HG02870 (cell line): Measurements from ENCODE around the gene TPRG1.
"Not testable (repeated sequence)": the region's sequence is repeated elsewhere in the genome, so short reads cannot be mapped to it uniquely, and the experiment has no call there.

Experiments used
- ATAC-seq: cut with Tn5 transposase; IDR thresholded peaks from one replicate; pipeline ENCODE4 v1.9.1; 2021; ENCODE audit warnings: mild to moderate bottlenecking, moderate library complexity; ENCODE audit not compliant: unreplicated experiment

Gene TPRG1

GRCh38 chr3:189307963-189308362 lies 136.2 kb downstream of the TPRG1 start:
- ATAC-seq: peak; percentile 53

- no peak for ATAC-seq
These were observed 136.8 kb downstream of the TPRG1 start for GRCh38 chr3:189308608-189309007.

GRCh38 chr3:189309400-189309975 lies 137.7 kb downstream of the TPRG1 start:
- no peak for ATAC-seq

DNA sequence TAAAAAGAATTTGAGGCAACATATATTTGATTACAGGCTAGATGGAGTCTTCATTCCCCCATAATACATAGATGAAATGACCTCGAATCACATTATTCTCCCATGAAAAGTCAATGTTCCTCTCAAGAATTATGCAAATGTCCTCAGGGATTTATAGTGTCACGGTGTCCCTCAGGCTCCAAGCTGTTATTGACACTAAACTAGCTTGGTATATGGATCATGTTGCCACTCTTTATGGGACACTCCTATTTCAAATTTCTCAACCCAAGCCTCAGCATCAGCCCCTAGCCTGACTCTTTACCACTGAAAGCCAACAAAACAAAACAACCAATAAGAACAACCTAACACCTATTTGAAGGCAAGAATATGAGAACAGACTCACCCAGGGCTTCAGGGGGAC lies 139.8 kb downstream of the TPRG1 start:
- no peak for ATAC-seq

DNA sequence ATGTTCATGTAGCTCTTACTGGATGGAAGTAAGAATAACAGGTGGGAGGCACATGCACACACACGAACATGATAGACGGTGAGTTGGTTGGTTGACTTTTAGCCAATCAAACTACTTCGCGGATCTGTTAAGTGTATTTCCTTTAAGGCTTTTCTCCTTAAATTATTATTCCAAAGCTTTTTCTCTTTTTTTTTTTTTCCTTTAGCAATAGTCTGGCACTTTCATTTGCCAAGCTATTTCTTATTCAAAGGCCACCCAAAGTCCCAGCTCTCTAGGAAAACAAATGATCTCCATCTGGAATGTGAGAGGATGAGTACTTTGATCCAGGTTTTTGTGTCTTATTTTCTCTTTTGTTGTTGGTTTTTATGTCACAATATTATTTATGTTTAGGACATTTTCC lies 141.1 kb downstream of the TPRG1 start:
- no peak for ATAC-seq

GRCh38 chr3:189316296-189317019 lies 144.7 kb downstream of the TPRG1 start:
- ATAC-seq: no peak

GRCh38 chr3:189317911-189318310 lies 146.1 kb downstream of the TPRG1 start:
- ATAC-seq: no peak

GRCh38 chr3:189320511-189320910 lies 148.7 kb downstream of the TPRG1 start:
- no peak for ATAC-seq

- ATAC-seq: no peak
These were observed 150.6 kb downstream of the TPRG1 start for GRCh38 chr3:189322339-189322738.

DNA sequence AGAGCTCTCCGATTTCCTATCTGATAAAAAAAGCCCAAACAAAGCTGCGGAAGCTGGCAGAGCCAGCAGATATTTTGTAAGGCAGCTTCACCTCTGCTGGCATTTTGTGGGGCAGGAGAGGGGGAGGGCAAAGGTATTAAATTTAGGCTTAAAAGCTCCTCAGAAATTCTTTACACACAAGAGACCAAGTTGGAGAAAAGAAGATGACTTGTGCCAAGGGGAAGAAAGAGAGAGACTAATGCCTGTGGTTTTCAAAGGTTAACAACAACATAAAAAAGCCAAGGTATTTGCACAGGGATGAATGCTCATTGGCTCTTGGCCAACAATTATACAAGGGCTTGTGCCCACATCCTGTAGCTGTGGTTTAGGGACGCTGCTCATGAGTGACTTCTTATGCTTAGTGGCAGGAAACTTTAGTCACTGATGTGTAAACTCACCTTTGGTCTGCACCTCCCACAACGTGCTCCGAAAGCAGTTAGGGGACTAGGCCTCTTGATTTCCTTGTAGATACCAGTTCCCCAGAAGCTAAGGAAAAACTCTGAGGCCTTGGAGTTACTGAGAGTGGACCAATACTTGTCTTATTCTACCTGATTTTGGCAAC lies 152.9 kb downstream of the TPRG1 start:
- peak; percentile 99 for ATAC-seq

DNA sequence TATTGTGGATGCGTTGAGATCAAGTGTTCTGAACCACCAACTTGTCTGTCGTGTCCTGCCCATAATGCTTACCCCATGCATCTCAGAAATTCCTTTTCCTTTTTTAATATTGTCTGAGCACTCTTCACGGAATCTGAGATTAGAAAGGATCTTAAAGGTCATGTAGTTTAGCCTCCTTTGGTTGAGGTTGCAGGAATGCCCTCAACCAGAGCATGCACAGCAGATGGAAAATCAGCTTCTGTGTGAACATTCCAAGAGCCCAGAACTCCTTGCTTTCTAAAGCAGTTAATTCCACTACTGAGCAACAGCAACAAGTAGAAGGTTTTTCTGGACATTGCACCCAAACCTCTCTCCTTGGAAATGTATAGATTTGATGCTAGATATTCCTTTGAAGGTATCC lies 153.7 kb downstream of the TPRG1 start:
- no peak for ATAC-seq

GRCh38 chr3:189329630-189330029 lies 157.9 kb downstream of the TPRG1 start:
- not testable (repeated sequence) for ATAC-seq

DNA sequence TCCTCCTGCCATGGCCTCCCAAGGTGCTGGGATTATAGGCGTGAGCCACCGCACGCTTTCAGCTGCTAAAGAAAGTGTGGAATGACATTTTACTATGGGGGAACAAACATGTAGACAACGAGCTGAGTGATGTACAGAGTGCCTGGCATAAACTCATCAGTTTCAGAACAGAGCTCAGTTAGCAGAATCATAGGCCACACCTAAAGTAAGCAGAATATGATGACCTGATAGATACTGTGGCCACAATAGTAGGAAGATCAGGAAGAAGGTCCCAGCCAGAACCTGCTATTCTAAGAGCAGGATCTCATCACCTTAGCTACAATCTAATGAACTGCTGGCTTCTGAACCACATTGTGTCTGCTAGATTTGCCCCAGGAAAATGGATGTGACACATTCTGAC lies 158.3 kb downstream of the TPRG1 start:
- ATAC-seq: no peak

DNA sequence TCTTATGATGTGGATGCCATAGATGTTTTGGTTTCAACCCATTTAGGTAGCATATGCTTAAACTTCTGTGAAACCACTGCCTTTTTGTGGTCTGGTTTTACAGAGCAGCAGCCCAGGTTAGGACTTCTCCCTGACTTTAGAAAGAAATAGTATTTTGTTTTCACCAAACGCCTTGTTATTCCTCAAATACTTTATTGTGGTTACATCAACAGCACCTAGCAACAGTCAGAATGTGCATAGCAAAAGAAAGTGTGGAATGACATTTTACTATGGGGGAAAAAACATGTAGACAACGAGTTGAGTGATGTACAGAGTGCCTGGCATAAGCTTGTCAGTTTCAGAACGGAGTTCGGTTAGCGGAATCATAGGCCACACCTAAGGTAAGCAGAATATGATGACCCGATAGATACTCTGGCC lies 159.2 kb downstream of the TPRG1 start:
- no peak for ATAC-seq

GRCh38 chr3:189334064-189334920 lies 162.5 kb downstream of the TPRG1 start:
- no peak for ATAC-seq

- ATAC-seq: no peak
These were observed 165.9 kb downstream of the TPRG1 start for GRCh38 chr3:189337673-189338091.

DNA sequence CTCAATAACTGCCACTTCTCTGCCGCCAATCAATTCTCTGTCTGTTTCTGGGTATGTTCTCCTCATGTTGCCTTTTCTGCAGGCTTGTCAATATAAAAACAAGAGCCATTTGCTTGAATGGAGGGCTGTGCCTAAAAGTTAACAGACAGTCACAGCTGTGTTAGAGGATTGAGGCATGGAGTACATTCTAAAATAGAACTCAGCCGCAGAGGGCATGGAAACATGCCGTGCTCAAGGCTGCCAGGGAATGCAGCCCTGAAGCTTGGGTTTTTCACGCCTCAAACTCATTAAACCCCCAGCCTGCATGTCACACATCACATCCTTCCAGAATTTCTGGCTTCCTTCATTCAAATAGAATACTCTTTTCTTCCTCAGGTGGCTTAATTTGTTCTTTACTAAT lies 166.6 kb downstream of the TPRG1 start:
- ATAC-seq: no peak

- no peak for ATAC-seq
These were observed 168.2 kb downstream of the TPRG1 start for GRCh38 chr3:189339996-189340395.

GRCh38 chr3:189340680-189341460 lies 169.1 kb downstream of the TPRG1 start:
- no peak for ATAC-seq

GRCh38 chr3:189342811-189343210 lies 171.0 kb downstream of the TPRG1 start:
- no peak for ATAC-seq

DNA sequence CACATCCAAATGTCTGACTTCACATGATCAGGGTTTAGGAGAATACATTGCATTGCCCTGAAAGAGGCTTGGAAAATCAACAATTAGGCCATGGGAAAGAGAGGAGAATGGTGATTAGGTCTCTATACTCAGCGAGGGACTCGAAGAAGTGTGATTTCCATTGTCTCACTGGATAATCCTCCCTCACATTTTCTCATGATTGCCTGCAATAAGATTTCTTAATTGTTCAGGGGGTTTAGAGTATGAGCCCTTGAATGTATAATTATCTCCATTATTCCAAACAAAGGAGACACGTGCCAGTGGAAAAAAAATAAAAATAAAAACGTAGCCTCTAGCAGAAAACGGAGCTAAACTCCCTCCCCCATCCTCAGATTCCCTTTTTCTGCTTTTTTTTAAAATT lies 173.2 kb downstream of the TPRG1 start:
- no peak for ATAC-seq
